Thymus (tissue), 11 donors: ENCODE results near the gene PARD3B. TPM values are rescaled to one million over a fixed set of nuclear protein-coding genes. Genes with fewer than 3 reads are reported as not detected.

Experiments used
- DNase-seq, 9 donors: peaks; one replicate each; pipeline ENCODE4 v3.0.0-alpha.2; 2013; ENCODE audit warnings: low spot score in 9 of 9, low read depth in 6 of 9, missing footprints in 1 of 9
- H3K27ac ChIP-seq, 2 donors: one replicate each; pipeline ENCODE4 v1.5.1; 2013; ENCODE audit warnings: control low read depth in 1 of 2, low read depth in 1 of 2, low read length in 1 of 2, mild to moderate bottlenecking in 1 of 2, moderate library complexity in 1 of 2
- H3K27me3 ChIP-seq, 2 donors: one replicate each; pipeline ENCODE4 v1.5.1; 2013; ENCODE audit warnings: low read length in 1 of 2; ENCODE audit not compliant: control insufficient read depth in 2 of 2, insufficient read depth in 1 of 2
- H3K36me3 ChIP-seq, 2 donors: one replicate each; pipeline ENCODE4 v1.5.1; 2013; ENCODE audit warnings: low read length in 1 of 2, mild to moderate bottlenecking in 1 of 2, moderate library complexity in 1 of 2; ENCODE audit not compliant: control insufficient read depth in 2 of 2, insufficient read depth in 2 of 2
- H3K4me1 ChIP-seq, 2 donors: one replicate each; pipeline ENCODE4 v1.5.1; 2013; ENCODE audit warnings: low read length in 2 of 2; ENCODE audit not compliant: control insufficient read depth in 2 of 2, insufficient read depth in 2 of 2
- H3K4me3 ChIP-seq, 2 donors: one replicate each; pipeline ENCODE4 v1.5.1; 2013; ENCODE audit warnings: low read length in 2 of 2, control low read depth in 1 of 2, mild to moderate bottlenecking in 1 of 2
- H3K9me3 ChIP-seq, 2 donors: one replicate each; pipeline ENCODE4 v1.5.1; 2013; ENCODE audit warnings: low read length in 1 of 2, mild to moderate bottlenecking in 1 of 2; ENCODE audit not compliant: control insufficient read depth in 2 of 2, insufficient read depth in 1 of 2
- WGBS: extraction: QIAGEN DNeasy Blood & Tissue Kit; methylation state at CpG from one replicate; pipeline ENCODE4 v1.1.7; 2013; 5-methylcytosine and 5-hydroxymethylcytosine counted together
- polyA plus RNA-seq: library from polyadenylated mRNA; stranded (reverse); fragments of 200-250 nt; gene quantifications from one replicate; pipeline ENCODE4 v1.2.3, GENCODE V29; 2013
- total RNA-seq: library from RNA; stranded (reverse); fragments of 120-200 nt; gene quantifications from one replicate; pipeline ENCODE4 v1.2.4, GENCODE V29; 2013
- donor health status: healthy.

Gene PARD3B
- total and polyA plus RNA-seq, 2 donors: 1.0 to 2.4 TPM

- Histone ChIP-seq H3K9me3 (no peaks in the 10 kb centered on the region), H3K27me3 (no peaks in the 10 kb centered on the region), H3K36me3 (no peaks in the 10 kb centered on the region), H3K4me1 (no peaks in the 10 kb centered on the region), H3K4me3 (no peak overlapping the region), H3K27ac (no peak overlapping the region)
- no peak for DNase-seq
- WGBS: 88% methylated on average over 4 of the region's 4 CpGs
Observed at GRCh38 chr2:204763974-204764703, 218.9 kb downstream of the PARD3B start.

- Histone ChIP-seq H3K27me3 (no peaks in the 10 kb centered on the region), H3K4me3 (no peak overlapping the region), H3K9me3 (no peaks in the 10 kb centered on the region), H3K36me3 (no peaks in the 10 kb centered on the region), H3K4me1 (no peaks in the 10 kb centered on the region), H3K27ac (no peak overlapping the region)
- WGBS: 93% methylated on average over 1 of the region's 1 CpG
- DNase-seq: no peak
Observed at GRCh38 chr2:204770735-204771134, 225.5 kb downstream of the PARD3B start.

DNA sequence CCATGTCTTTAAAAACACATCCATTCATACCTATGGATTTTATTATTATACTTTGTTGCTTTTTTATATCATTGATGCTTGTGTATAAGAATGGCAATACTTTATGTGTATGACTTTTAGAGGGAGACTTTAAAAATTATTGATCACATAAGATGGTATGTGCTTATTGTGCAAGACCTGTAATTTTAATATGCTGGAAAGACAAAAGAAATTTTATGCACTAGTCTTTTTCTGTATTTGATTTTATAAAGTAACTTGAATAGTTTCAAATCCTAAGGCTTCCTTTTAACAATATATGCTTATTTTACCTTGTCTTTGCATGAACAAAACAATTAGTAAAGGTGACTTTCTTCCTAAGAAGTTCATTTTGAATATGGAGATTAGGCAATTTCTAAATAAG, 226.4 kb downstream of the PARD3B start:
- H3K9me3 ChIP-seq: no peaks in the 10 kb centered on the region
- no peaks in the 10 kb centered on the region for H3K36me3 ChIP-seq
- no peak overlapping the region for H3K27ac ChIP-seq
- H3K27me3 ChIP-seq: no peaks in the 10 kb centered on the region
- DNase-seq: no peak
- H3K4me3 ChIP-seq: no peak overlapping the region
- H3K4me1 ChIP-seq: no peaks in the 10 kb centered on the region

- WGBS: 94% methylated on average over 1 of the region's 1 CpG
- Histone ChIP-seq H3K4me3 (no peak overlapping the region), H3K27ac (no peak overlapping the region), H3K9me3 (no peaks in the 10 kb centered on the region), H3K36me3 (no peaks in the 10 kb centered on the region), H3K27me3 (no peaks in the 10 kb centered on the region), H3K4me1 (no peaks in the 10 kb centered on the region)
- DNase-seq: no peak
Observed at GRCh38 chr2:204772546-204772945, 227.3 kb downstream of the PARD3B start.

GRCh38 chr2:204775766-204776165, 230.5 kb downstream of the PARD3B start:
- no peaks in the 10 kb centered on the region for H3K9me3 ChIP-seq
- no peaks in the 10 kb centered on the region for H3K36me3 ChIP-seq
- H3K4me1 ChIP-seq: no peaks in the 10 kb centered on the region
- H3K27me3 ChIP-seq: no peaks in the 10 kb centered on the region
- H3K4me3 ChIP-seq: no peak overlapping the region
- no peak overlapping the region for H3K27ac ChIP-seq
- no peak for DNase-seq

GRCh38 chr2:204776781-204777559, 231.7 kb downstream of the PARD3B start:
- DNase-seq: no peak
- H3K9me3 ChIP-seq: no peaks in the 10 kb centered on the region
- no peak overlapping the region for H3K27ac ChIP-seq
- no peaks in the 10 kb centered on the region for H3K4me1 ChIP-seq
- no peaks in the 10 kb centered on the region for H3K27me3 ChIP-seq
- WGBS: 86% methylated on average over 1 of the region's 1 CpG
- H3K36me3 ChIP-seq: no peaks in the 10 kb centered on the region
- no peak overlapping the region for H3K4me3 ChIP-seq

DNA sequence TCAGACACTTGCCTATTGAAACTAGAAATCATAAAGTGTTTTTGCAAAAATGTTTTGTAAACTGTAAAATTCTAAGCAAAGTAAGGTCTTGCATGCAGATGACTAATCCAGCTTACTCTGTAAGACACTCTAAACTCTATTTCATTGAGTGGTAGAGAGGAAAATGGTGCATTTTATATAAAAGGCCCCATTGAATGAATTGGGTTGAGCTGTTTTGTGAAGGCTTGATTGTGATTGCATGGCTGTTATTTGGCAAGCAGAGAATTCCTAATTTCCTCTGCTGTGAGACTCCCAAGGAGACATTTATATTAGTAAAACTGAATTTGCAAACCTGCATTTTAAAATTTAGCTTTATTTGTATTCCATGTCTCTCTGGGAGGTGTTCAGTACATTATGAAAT, 234.5 kb downstream of the PARD3B start:
- Histone ChIP-seq H3K4me1 (no peaks in the 10 kb centered on the region), H3K9me3 (no peaks in the 10 kb centered on the region), H3K27ac (no peak overlapping the region), H3K27me3 (no peaks in the 10 kb centered on the region), H3K4me3 (no peak overlapping the region), H3K36me3 (no peaks in the 10 kb centered on the region)
- DNase-seq: no peak

- Histone ChIP-seq H3K27me3 (no peaks in the 10 kb centered on the region), H3K27ac (no peak overlapping the region), H3K4me1 (no peaks in the 10 kb centered on the region), H3K9me3 (no peaks in the 10 kb centered on the region), H3K4me3 (no peak overlapping the region), H3K36me3 (no peaks in the 10 kb centered on the region)
- no peak for DNase-seq
- 92% methylated on average over 1 of the region's 1 CpG for WGBS
Observed at GRCh38 chr2:204781941-204782340, 236.7 kb downstream of the PARD3B start.

DNA sequence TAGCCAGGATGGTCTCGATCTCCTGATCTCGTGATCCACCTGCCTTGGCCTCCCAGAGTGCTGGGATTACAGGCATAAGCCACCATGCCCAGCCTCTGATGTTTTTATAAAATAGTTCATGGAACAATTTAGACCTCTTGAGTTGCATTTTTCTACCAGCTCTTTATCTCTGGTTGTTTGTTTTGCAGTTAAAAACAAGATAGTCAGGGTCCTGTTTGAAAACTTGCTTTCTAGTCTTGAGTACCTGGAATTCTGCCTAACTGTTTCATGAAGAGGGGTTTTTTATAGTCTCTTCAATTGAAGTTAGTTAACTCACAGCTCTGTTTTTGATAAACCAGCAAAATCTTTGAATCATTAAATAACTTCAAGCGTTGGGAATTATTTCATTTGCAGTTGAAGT, 244.8 kb downstream of the PARD3B start:
- no peak for DNase-seq
- no peak overlapping the region for H3K4me3 ChIP-seq
- H3K27me3 ChIP-seq: no peaks in the 10 kb centered on the region
- 91% methylated on average over 3 of the region's 3 CpGs for WGBS
- H3K4me1 ChIP-seq: no peaks in the 10 kb centered on the region
- no peak overlapping the region for H3K27ac ChIP-seq
- H3K9me3 ChIP-seq: no peaks in the 10 kb centered on the region
- no peaks in the 10 kb centered on the region for H3K36me3 ChIP-seq
